A549 (cell line): ENCODE data around the gene NGB. TPM values are rescaled to one million over a fixed set of nuclear protein-coding genes. Genes with fewer than 3 reads are reported as not detected.

Source experiments
- ATAC-seq, 2 experiments: fragments of 200-7000 bp in 1 of 2; fragments of >200 bp in 1 of 2; cut with Nextera tagmentation in 1 of 2; cut with Tn5 transposase in 1 of 2; 3 replicates each; pipeline versions ENCODE4 v1.8.0 to v1.9.1; 2018 to 2020; ENCODE audit warnings: mild to moderate bottlenecking in 1 of 2, moderate library complexity in 1 of 2
- CTCF ChIA-PET: fragments of 300-600 bp; sonication (Branson Sonifier 250); formaldehyde crosslinking; extraction: SDS; loops from one replicate; lab custom pipeline; 2021; ENCODE audit warnings: antibody characterized with exemption, inconsistent platforms; lab: Yijun Ruan, JAX
- POLR2A ChIA-PET: fragments of 350-600 bp; formaldehyde crosslinking; extraction: SDS; loops from one replicate; lab custom pipeline; 2021; ENCODE audit warnings: antibody characterized with exemption, inconsistent platforms; lab: Yijun Ruan, JAX
- DNase-seq, 2 experiments: peaks; one replicate each; pipeline versions ENCODE4 v3.0.0 to v3.0.0-alpha.2; 2011 to 2016; ENCODE audit warnings: low read depth in 1 of 2, low spot score in 1 of 2
- FAIRE-seq: peaks from 2 replicates; lab custom pipeline; 2011; peaks lifted over from hg19 to GRCh38; lab: Jason Lieb, UNC
- H3K27ac ChIP-seq, 2 experiments: fragments of >200 bp; sonication (Bioruptor Twin); formaldehyde crosslinking; 3 replicates each; pipeline ENCODE4 v1.5.1; 2016 to 2017
- H3K4me1 ChIP-seq: fragments of >200 bp; sonication (Bioruptor Twin); formaldehyde crosslinking; 3 replicates; pipeline ENCODE4 v1.6.1; 2016
- H3K4me2 ChIP-seq: fragments of >200 bp; sonication (Bioruptor Twin); formaldehyde crosslinking; 3 replicates; pipeline ENCODE4 v1.6.1; 2016
- H3K4me3 ChIP-seq: fragments of >200 bp; sonication (Bioruptor Twin); formaldehyde crosslinking; 3 replicates; pipeline ENCODE4 v1.5.1; 2016
- H3K9me3 ChIP-seq: fragments of >200 bp; sonication (Bioruptor Twin); formaldehyde crosslinking; 3 replicates; pipeline ENCODE4 v1.6.1; 2016
- ATOH8 ChIP-seq: fragments of 250-450 bp; sonication (Bioruptor Pico); IDR thresholded peaks from 2 replicates; pipeline ENCODE4 v1.5.0; 2020; ENCODE audit warnings: low read depth, mild to moderate bottlenecking, moderate library complexity
- BHLHE40 ChIP-seq: IDR thresholded peaks from 2 replicates; pipeline ENCODE4 v1.6.1; 2012; ENCODE audit warnings: low read depth, low read length, inconsistent platforms
- CBX8 ChIP-seq: fragments of 200-600 bp; sonication (generic); IDR thresholded peaks from 2 replicates; pipeline ENCODE4 v1.6.1; 2016
- CEBPB ChIP-seq, 2 experiments: fragments of >200 bp in 1 of 2; sonication (Bioruptor Twin) in 1 of 2; formaldehyde crosslinking in 1 of 2; IDR thresholded peaks; 2 replicates each; pipeline ENCODE4 v1.6.1; 2012 to 2016
- E2F6 ChIP-seq: IDR thresholded peaks from 2 replicates; pipeline ENCODE4 v1.6.1; 2012; ENCODE audit warnings: low read depth, borderline replicate concordance
- EHMT2 ChIP-seq: fragments of 200-600 bp; sonication (generic); IDR thresholded peaks from 2 replicates; pipeline ENCODE4 v1.6.1; 2016; ENCODE audit warnings: antibody characterized with exemption, low read depth, mild to moderate bottlenecking, moderate library complexity
- FOXS1 ChIP-seq: fragments of 250-450 bp; sonication (Bioruptor Pico); IDR thresholded peaks from 2 replicates; pipeline ENCODE4 v1.5.0; 2020; ENCODE audit warnings: mild to moderate bottlenecking, moderate library complexity
- HOXB13 ChIP-seq: fragments of 250-450 bp; sonication (Bioruptor Pico); IDR thresholded peaks from 2 replicates; pipeline ENCODE4 v1.5.0; 2020; ENCODE audit warnings: low read depth, mild to moderate bottlenecking, moderate library complexity
- KDM5A ChIP-seq: fragments of 200-600 bp; sonication (generic); IDR thresholded peaks from 2 replicates; pipeline ENCODE4 v1.6.1; 2016; ENCODE audit warnings: antibody characterized with exemption, mild to moderate bottlenecking
- NPAS2 ChIP-seq: fragments of 250-450 bp; sonication (Bioruptor Pico); IDR thresholded peaks from 2 replicates; pipeline ENCODE4 v1.8.0; 2022; ENCODE audit warnings: mild to moderate bottlenecking, moderate library complexity, borderline replicate concordance
- POLR2A ChIP-seq: IDR thresholded peaks from 2 replicates; pipeline ENCODE4 v1.6.1; 2012; ENCODE audit warnings: mild to moderate bottlenecking, low read length
- RAD21 ChIP-seq, 2 experiments: fragments of >200 bp in 1 of 2; sonication (Bioruptor Twin) in 1 of 2; formaldehyde crosslinking in 1 of 2; IDR thresholded peaks in 1 of 2; conservative IDR thresholded peaks in 1 of 2; 2 replicates in 1 of 2; 3 replicates in 1 of 2; pipeline ENCODE4 v1.6.1; 2012 to 2018; ENCODE audit warnings: inconsistent platforms in 1 of 2
- RCOR1 ChIP-seq: fragments of 150-350 bp; IDR thresholded peaks from 2 replicates; pipeline ENCODE4 v1.6.1; 2014; ENCODE audit warnings: antibody characterized with exemption, low read length, low read depth
- SREBF2 ChIP-seq: fragments of 450-650 bp; IDR thresholded peaks from 2 replicates; pipeline ENCODE4 v1.6.1; 2014; ENCODE audit warnings: mild to moderate bottlenecking, moderate library complexity
- USF2 ChIP-seq: fragments of 450-650 bp; IDR thresholded peaks from 2 replicates; pipeline ENCODE4 v1.6.1; 2014; ENCODE audit warnings: antibody characterized with exemption
- ZC3H11A ChIP-seq: fragments of 450-650 bp; IDR thresholded peaks from 2 replicates; pipeline ENCODE4 v1.6.1; 2014; ENCODE audit warnings: antibody characterized with exemption, mild to moderate bottlenecking
- ZFP36 ChIP-seq: fragments of 450-650 bp; IDR thresholded peaks from 2 replicates; pipeline ENCODE4 v1.6.1; 2014; ENCODE audit warnings: borderline replicate concordance; ENCODE audit not compliant: partially characterized antibody
- WGBS: methylation state at CpG from one replicate; pipeline ENCODE4 v1.1.6; 2017; ENCODE audit errors: missing lambda C conversion rate; 5-methylcytosine and 5-hydroxymethylcytosine counted together
- polyA plus RNA-seq, 4 experiments: library from polyadenylated mRNA; depleted of rRNA in 3 of 4; stranded (reverse); fragments of >200 nt; fragmentation: RNase III in 1 of 4; extraction: RNeasy Plus Mini Kit Qiagen cat#74134 plus additional on column Dnase treatment in 1 of 4; gene quantifications; 2 replicates in 3 of 4; 3 replicates in 1 of 4; pipeline ENCODE4 v1.2.3, GENCODE V29; 2011 to 2017
- TF ChIP-seq, protein P1 (sequence below): IDR thresholded peaks from 2 replicates; pipeline ENCODE4 v1.6.1; 2012
- TF ChIP-seq, protein P2 (sequence below): fragments of 250-450 bp; sonication (Bioruptor Pico); IDR thresholded peaks from 2 replicates; pipeline ENCODE4 v1.5.0; 2021; ENCODE audit warnings: mild to moderate bottlenecking, moderate library complexity, borderline replicate concordance
- TF ChIP-seq, protein P3 (sequence below): fragments of 200-600 bp; sonication (generic); IDR thresholded peaks from 2 replicates; pipeline ENCODE4 v1.6.1; 2016; ENCODE audit warnings: antibody characterized with exemption, mild to moderate bottlenecking, moderate library complexity

NGB gene
- polyA plus RNA-seq, 2 of the 4 experiments (the other 2 are of a cell fraction), result not detected

GRCh38 chr14:77264466-77265186 lies 6.4 kb downstream of the NGB start:
- Histone ChIP-seq H3K4me2 (no peak overlapping the region), H3K9me3 (0 out of 3 replicates have a peak, but pooled peaks cover 5% of the 10 kb centered on the region), H3K4me1 (no peaks in the 10 kb centered on the region), H3K27ac (no peak overlapping the region), H3K4me3 (no peak overlapping the region)
- FAIRE-seq (no peak), DNase-seq (no peak), ATAC-seq (no peak)
- WGBS, result 54% methylated on average over 10 of the region's 16 CpGs
- ChIA-PET CTCF (interaction anchor here (1.2 to 3.6 kb wide), 2 partner anchors 12 to 141 kb away, joined by 3 to 13 read pairs; no protein-coding TSS in a partner anchor), POLR2A (no interaction called here)
- TF ChIP-seq EHMT2, result no peak
- TF ChIP-seq KDM5A, result no peak
- no peak for TF ChIP-seq SREBF2
- no peak for TF ChIP-seq NPAS2 (CRISPR knock-in tag)
- TF ChIP-seq RCOR1, result no peak
- TF ChIP-seq ATOH8, result no peak
- TF ChIP-seq HOXB13, result no peak
- no peak for TF ChIP-seq RAD21 (conservative IDR thresholded peaks at IDR 0.05 in 1 of 2, IDR thresholded peaks at IDR 0.05 in 1 of 2)

DNA sequence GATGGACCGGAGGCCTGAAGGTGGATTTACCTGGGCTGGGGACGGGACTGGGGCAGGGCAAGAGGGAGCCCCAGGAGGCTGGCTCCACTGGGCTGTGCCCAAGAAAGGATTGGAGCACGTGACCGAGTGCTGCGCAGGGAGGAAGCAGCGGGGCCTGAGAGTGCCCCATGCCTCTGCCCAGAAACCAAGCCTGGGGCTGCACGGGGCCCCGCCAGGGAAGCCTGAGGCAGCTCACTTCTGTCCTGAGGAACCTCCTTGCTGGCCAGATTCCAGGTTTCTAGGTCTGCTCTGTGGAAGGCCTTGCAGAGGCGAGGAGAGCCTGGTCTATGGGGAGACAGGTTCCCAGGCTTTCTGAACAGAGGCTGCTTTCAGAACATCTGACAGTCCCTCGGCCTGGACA lies 10.4 kb downstream of the NGB start:
- Histone ChIP-seq H3K27ac (no peak overlapping the region), H3K4me1 (no peaks in the 10 kb centered on the region), H3K9me3 (no peaks in the 10 kb centered on the region), H3K4me2 (no peak overlapping the region), H3K4me3 (no peak overlapping the region)
- ATAC-seq, result no peak
- CTCF ChIA-PET, result no interaction called here
- no peak for TF ChIP-seq CEBPB (IDR thresholded peaks at IDR 0.05)
- no peak for TF ChIP-seq KDM5A
- no peak for TF ChIP-seq CBX8
- TF ChIP-seq E2F6, result no peak
- TF ChIP-seq, protein P1, sequence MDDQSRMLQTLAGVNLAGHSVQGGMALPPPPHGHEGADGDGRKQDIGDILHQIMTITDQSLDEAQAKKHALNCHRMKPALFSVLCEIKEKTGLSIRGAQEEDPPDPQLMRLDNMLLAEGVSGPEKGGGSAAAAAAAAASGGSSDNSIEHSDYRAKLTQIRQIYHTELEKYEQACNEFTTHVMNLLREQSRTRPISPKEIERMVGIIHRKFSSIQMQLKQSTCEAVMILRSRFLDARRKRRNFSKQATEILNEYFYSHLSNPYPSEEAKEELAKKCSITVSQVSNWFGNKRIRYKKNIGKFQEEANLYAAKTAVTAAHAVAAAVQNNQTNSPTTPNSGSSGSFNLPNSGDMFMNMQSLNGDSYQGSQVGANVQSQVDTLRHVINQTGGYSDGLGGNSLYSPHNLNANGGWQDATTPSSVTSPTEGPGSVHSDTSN, result no peak
- TF ChIP-seq BHLHE40, result no peak
- TF ChIP-seq, protein P2, sequence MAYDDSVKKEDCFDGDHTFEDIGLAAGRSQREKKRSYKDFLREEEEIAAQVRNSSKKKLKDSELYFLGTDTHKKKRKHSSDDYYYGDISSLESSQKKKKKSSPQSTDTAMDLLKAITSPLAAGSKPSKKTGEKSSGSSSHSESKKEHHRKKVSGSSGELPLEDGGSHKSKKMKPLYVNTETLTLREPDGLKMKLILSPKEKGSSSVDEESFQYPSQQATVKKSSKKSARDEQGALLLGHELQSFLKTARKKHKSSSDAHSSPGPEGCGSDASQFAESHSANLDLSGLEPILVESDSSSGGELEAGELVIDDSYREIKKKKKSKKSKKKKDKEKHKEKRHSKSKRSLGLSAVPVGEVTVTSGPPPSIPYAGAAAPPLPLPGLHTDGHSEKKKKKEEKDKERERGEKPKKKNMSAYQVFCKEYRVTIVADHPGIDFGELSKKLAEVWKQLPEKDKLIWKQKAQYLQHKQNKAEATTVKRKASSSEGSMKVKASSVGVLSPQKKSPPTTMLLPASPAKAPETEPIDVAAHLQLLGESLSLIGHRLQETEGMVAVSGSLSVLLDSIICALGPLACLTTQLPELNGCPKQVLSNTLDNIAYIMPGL (CRISPR knock-in tag), result no peak
- no peak for TF ChIP-seq ZFP36
- no peak for TF ChIP-seq ZC3H11A
- no peak for TF ChIP-seq RCOR1
- no peak for TF ChIP-seq POLR2A
- TF ChIP-seq USF2, result no peak
- no peak for TF ChIP-seq FOXS1
- TF ChIP-seq, protein P3, sequence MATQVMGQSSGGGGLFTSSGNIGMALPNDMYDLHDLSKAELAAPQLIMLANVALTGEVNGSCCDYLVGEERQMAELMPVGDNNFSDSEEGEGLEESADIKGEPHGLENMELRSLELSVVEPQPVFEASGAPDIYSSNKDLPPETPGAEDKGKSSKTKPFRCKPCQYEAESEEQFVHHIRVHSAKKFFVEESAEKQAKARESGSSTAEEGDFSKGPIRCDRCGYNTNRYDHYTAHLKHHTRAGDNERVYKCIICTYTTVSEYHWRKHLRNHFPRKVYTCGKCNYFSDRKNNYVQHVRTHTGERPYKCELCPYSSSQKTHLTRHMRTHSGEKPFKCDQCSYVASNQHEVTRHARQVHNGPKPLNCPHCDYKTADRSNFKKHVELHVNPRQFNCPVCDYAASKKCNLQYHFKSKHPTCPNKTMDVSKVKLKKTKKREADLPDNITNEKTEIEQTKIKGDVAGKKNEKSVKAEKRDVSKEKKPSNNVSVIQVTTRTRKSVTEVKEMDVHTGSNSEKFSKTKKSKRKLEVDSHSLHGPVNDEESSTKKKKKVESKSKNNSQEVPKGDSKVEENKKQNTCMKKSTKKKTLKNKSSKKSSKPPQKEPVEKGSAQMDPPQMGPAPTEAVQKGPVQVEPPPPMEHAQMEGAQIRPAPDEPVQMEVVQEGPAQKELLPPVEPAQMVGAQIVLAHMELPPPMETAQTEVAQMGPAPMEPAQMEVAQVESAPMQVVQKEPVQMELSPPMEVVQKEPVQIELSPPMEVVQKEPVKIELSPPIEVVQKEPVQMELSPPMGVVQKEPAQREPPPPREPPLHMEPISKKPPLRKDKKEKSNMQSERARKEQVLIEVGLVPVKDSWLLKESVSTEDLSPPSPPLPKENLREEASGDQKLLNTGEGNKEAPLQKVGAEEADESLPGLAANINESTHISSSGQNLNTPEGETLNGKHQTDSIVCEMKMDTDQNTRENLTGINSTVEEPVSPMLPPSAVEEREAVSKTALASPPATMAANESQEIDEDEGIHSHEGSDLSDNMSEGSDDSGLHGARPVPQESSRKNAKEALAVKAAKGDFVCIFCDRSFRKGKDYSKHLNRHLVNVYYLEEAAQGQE, result no peak
- FAIRE-seq, result no peak
- no peak for DNase-seq
- POLR2A ChIA-PET, result no interaction called here
- 73% methylated on average over 9 of the region's 10 CpGs for WGBS
